Activated T-helper 2 cell treated with anti-CD3 and anti-CD28 coated beads, Interferon-gamma antibody, Interleukin-2, Interleukin-4, amounts not matched to agents 10 μg/mL and 5 μg/mL and 100 μg/mL, durations not matched to agents 14 hours and 24 hours and 36 hours (primary cell): Measurements from ENCODE around the gene BPTF. TPM values are rescaled to one million over a fixed set of nuclear protein-coding genes. Genes with fewer than 3 reads are reported as not detected.
"Not testable (repeated sequence)": the region's sequence is repeated elsewhere in the genome, so short reads cannot be mapped to it uniquely, and the experiment has no call there.

Experiments
- DNase-seq: peaks from one replicate; pipeline ENCODE4 v3.0.0; 2021; ENCODE audit warnings: low spot score
- H3K27ac Mint-ChIP-seq: one replicate; pipeline ENCODE4 v1.8.0; 2021; ENCODE audit warnings: mixed read lengths
- H3K27me3 Mint-ChIP-seq: one replicate; pipeline ENCODE4 v1.8.0; 2021; ENCODE audit warnings: low read depth, mixed read lengths
- H3K36me3 Mint-ChIP-seq: one replicate; pipeline ENCODE4 v1.8.0; 2021; ENCODE audit warnings: low read depth, mixed read lengths
- H3K4me1 Mint-ChIP-seq: one replicate; pipeline ENCODE4 v1.8.0; 2021; ENCODE audit warnings: low read depth, mixed read lengths
- H3K4me3 Mint-ChIP-seq: one replicate; pipeline ENCODE4 v1.8.0; 2021; ENCODE audit warnings: low read depth, mild to moderate bottlenecking, moderate library complexity, mixed read lengths
- H3K9me3 Mint-ChIP-seq: one replicate; pipeline ENCODE4 v1.8.0; 2021; ENCODE audit warnings: mixed read lengths
- intact Hi-C: fragments of 100-400 bp; cut with micrococcal nuclease; formaldehyde crosslinking; loops from one replicate; pipeline ENCODE4 v1.15.1; 2023
- total RNA-seq: library from RNA; stranded (reverse); gene quantifications from 2 replicates; pipeline ENCODE4 v1.2.3, GENCODE V29; 2022

The BPTF gene
- total RNA-seq, 1 donor from 2014 or later = 91.2 TPM

DNA sequence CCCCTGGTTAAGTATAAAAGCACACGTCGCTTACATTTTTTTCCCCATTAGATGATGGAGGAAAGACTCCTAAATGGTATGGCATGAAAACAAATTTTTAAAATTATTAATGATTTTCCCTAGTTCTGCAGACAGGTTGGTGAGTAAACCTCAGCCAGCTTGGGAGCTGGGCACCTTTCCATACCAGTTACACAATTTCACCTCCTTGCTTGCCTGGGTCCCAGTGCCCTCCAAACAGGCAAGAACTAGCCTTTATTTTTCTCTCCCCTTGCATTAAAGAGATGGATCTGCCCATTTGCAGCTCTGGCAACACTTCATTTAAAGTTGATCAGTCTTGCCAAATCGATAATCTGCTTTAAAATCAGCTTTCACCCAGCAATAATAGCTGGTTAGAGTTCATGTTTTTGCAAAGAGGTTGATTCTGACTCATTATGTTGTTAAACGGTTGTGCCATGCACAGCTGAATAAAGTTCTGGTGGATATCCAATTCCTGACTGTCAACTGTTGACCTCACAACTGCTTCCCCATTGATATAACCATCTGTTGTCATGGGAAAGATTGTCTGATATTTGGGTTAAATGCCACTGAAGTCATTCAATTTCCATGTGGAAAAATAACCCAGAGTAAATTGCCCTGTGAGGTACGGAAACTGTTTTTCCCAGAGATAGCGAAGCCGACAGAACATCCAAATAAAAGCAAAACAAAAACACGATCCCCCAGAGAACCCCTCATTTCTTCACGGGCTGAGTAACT is 169.7 kb downstream of the BPTF start:
- Mint-ChIP-seq H3K27me3 (peaks cover 23% of the 10 kb centered on the region), H3K9me3 (no peaks in the 10 kb centered on the region), H3K4me3 (peak overlapping the region; percentile 91), H3K4me1 (peaks cover 33% of the 10 kb centered on the region), H3K27ac (peak overlapping the region; percentile 70), H3K36me3 (peaks cover 13% of the 10 kb centered on the region)
- intact Hi-C loops = loop anchor here (2.0 to 5.0 kb wide), 2 partner anchors 26 to 1332 kb away; partner anchors contain the start of gene ABCA5
- DNase-seq = no peak

- intact Hi-C loops = loop anchor here (2.0 kb wide), 2 partner anchors 15 to 25 kb away; no protein-coding TSS in a partner anchor
- Mint-ChIP-seq H3K27me3 (peaks cover 23% of the 10 kb centered on the region), H3K4me3 (peak overlapping the region; percentile 91), H3K27ac (peak overlapping the region; percentile 70), H3K9me3 (no peaks in the 10 kb centered on the region), H3K4me1 (peaks cover 33% of the 10 kb centered on the region), H3K36me3 (peaks cover 13% of the 10 kb centered on the region)
- DNase-seq = no peak
These were observed 170.4 kb downstream of the BPTF start for GRCh38 chr17:67995570-67996263.

GRCh38 chr17:67996301-67997171 is 171.2 kb downstream of the BPTF start, which contains the start of gene C17orf58:
C17orf58 (minus strand) TSS chr17:67996469; CDS start chr17:67996198, 271 bp downstream.
- H3K9me3 Mint-ChIP-seq, H3K36me3 Mint-ChIP-seq, DNase-seq: not testable (repeated sequence)
- Mint-ChIP-seq H3K27me3 (peaks cover 23% of the 10 kb centered on the region), H3K27ac (peak within 1 kb of the TSS; percentile 70), H3K4me1 (peaks cover 33% of the 10 kb centered on the region), H3K4me3 (peak within 1 kb of the TSS; percentile 91)
- intact Hi-C loops = loop anchor here (2.0 kb wide), 1 partner anchor 14 kb away; no protein-coding TSS in a partner anchor

DNA sequence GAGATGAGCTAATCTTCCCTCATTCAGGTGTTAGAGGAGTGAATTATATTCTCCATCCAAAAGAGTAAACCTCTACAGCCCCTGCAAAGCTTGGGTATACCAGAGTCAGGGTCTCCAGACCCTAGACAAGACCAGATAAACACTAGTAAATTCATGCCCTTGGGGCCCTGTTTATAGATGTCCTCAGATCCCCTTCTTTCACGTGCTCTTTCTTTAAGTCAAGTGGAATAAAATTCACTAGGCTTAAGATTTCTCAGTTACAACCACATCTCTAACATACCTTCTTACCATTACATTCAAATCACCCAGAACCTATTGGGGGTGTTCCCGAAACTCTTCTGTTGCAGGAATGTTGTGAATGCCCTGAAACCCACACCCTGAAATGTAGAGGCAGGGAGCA is 173.2 kb downstream of the BPTF start:
- no peak overlapping the region for H3K4me3 Mint-ChIP-seq
- intact Hi-C loops = no loop called here

DNA sequence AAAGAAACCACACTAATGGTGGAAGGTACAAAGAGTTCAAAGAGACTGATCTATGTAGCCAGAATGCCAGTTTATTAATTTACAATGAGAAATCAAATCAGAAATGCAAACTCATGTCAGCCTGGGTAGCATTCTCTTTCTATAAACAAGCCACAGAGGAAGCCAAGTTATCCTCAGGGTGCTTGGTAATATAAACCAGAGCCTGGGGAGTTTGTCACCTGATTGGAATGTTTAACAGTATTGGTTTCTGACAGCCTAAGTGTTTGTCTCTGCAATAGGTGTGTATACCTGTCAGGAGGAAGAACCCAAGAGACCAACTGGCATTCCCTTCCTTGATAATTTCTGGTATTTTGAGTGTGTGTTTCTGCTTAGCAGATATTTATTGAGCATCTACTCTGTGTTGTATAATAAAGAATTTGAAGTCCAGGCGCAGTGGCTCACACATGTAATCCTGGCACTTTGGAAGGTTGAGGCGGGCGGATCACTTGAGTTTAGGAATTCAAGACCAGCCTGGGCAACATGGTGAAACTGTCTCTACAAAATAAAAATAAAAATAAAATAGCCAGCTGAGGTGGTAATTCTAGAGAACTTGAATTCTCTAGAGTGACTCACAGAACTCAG is 174.1 kb downstream of the BPTF start:
- H3K4me3 Mint-ChIP-seq = no peak overlapping the region
- H3K9me3 Mint-ChIP-seq = no peaks in the 10 kb centered on the region
- H3K36me3 Mint-ChIP-seq = peaks cover 3% of the 10 kb centered on the region
- DNase-seq = no peak
- H3K27ac Mint-ChIP-seq = no peak overlapping the region
- H3K27me3 Mint-ChIP-seq = peaks cover 23% of the 10 kb centered on the region
- peaks cover 20% of the 10 kb centered on the region for H3K4me1 Mint-ChIP-seq
- intact Hi-C loops = no loop called here

More for the DNA sequence above, 173.2 kb downstream of the BPTF start:
- peaks cover 24% of the 10 kb centered on the region for H3K4me1 Mint-ChIP-seq
- H3K27me3 Mint-ChIP-seq = peaks cover 23% of the 10 kb centered on the region
- H3K9me3 Mint-ChIP-seq = no peaks in the 10 kb centered on the region
- no peak overlapping the region for H3K27ac Mint-ChIP-seq
- H3K36me3 Mint-ChIP-seq = peaks cover 3% of the 10 kb centered on the region
- no peak for DNase-seq

DNA sequence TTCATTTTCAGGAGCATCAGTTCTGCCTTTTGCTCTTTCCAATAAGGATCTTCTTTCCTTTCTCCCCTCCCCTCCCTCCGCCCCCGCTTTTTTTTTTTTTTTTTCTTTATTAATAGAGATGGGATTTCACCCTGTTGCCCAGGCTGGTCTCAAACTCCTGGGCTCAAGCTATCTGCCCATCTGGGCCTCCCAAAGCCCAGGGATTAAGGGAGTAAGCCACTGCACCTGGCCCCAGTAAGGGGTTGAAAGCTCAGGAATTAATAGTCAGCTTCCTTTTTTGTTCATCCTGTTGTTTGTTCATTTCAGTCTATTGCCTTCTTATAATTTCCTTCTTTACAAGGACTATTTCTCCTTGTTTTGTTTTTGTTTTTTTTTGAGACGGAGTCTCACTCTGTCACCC is 178.9 kb downstream of the BPTF start:
- DNase-seq = no peak
- Mint-ChIP-seq H3K36me3 (no peaks in the 10 kb centered on the region), H3K27ac (no peak overlapping the region), H3K9me3 (no peaks in the 10 kb centered on the region), H3K4me3 (no peak overlapping the region), H3K27me3 (no peaks in the 10 kb centered on the region), H3K4me1 (no peaks in the 10 kb centered on the region)
- intact Hi-C loops = no loop called here

GRCh38 chr17:68006797-68007196 is 181.5 kb downstream of the BPTF start:
- Mint-ChIP-seq H3K27me3 (peaks cover 3% of the 10 kb centered on the region), H3K4me3 (no peak overlapping the region), H3K36me3 (no peaks in the 10 kb centered on the region), H3K4me1 (peaks cover 4% of the 10 kb centered on the region), H3K9me3 (no peaks in the 10 kb centered on the region), H3K27ac (no peak overlapping the region)
- intact Hi-C loops = no loop called here
- no peak for DNase-seq

DNA sequence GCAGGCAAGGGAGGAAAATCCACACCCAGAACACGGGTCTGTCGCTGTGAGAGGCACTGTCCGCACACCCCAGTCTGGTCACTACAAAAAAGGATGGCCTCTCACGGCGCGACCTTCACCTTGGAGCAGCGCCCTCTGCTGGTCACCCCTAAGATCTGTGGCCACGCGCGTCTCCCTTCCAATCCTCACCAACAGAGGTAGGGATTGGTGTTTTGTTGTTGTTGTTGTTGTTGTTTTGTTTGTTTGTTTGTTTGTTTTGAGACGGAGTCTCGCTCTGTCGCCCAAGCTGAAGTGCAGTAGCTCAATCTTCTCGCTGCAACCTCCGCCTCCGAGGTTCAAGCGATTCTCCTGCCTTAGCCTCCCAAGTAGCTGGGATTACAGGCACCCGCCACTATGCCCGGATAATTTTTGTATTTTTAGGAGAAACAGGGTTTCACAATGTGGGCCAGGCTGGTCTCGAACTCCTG is 185.9 kb downstream of the BPTF start:
- Mint-ChIP-seq H3K27me3 (peaks cover 9% of the 10 kb centered on the region), H3K4me1 (peaks cover 4% of the 10 kb centered on the region), H3K4me3 (peak overlapping the region; percentile 76), H3K36me3 (no peaks in the 10 kb centered on the region), H3K27ac (peak overlapping the region; percentile 63), H3K9me3 (no peaks in the 10 kb centered on the region)
- DNase-seq = peak; percentile 49
- intact Hi-C loops = loop anchor here (2.0 to 5.0 kb wide), 2 partner anchors 14 to 49 kb away; partner anchors contain the start of gene C17orf58

- Mint-ChIP-seq H3K27ac (no peak overlapping the region), H3K9me3 (no peaks in the 10 kb centered on the region), H3K27me3 (peaks cover 15% of the 10 kb centered on the region), H3K36me3 (no peaks in the 10 kb centered on the region), H3K4me3 (no peak overlapping the region), H3K4me1 (peaks cover 4% of the 10 kb centered on the region)
- intact Hi-C loops = loop anchor here (5.0 kb wide), 1 partner anchor 51 kb away; no protein-coding TSS in a partner anchor
- no peak for DNase-seq
These were observed 188.1 kb downstream of the BPTF start for GRCh38 chr17:68013385-68013784.

DNA sequence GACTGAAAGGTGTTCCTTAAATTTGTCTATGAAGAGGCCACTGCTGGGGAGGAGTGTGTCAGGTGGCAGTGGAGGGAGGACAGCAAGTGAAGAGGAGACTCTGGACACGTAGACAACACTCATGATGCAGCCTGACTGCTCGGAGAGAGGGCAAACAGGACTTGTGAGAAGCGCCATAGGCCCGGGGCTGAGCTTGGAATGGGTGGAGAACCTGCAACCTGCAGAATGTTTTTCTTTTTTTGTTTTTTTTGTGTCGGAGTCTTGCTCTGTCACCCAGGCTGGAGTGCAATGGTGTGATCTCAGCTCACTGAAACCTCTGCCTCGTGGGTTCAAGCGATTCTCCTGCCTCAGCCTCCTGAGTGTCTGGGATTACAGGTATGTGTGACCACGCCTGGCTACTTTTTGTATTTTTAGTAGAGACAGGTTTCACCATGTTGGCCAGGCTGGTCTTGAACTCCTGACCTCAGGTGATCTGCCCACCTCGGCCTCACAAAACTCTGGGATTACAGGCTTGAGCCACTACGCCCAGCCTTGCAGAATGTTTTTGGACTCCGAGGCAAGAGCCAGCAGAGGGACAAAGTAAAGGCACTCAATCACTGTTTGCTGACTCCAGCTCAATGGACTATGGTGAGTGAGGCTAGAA is 189.9 kb downstream of the BPTF start:
- H3K4me3 Mint-ChIP-seq = no peak overlapping the region
- no peaks in the 10 kb centered on the region for H3K36me3 Mint-ChIP-seq
- no peak overlapping the region for H3K27ac Mint-ChIP-seq
- intact Hi-C loops = no loop called here
- peaks cover 8% of the 10 kb centered on the region for H3K4me1 Mint-ChIP-seq
- no peak for DNase-seq
- H3K9me3 Mint-ChIP-seq = no peaks in the 10 kb centered on the region
- peaks cover 15% of the 10 kb centered on the region for H3K27me3 Mint-ChIP-seq

GRCh38 chr17:68016838-68017237 is 191.5 kb downstream of the BPTF start:
- no peaks in the 10 kb centered on the region for H3K36me3 Mint-ChIP-seq
- H3K27me3 Mint-ChIP-seq = peaks cover 12% of the 10 kb centered on the region
- no peak for DNase-seq
- H3K9me3 Mint-ChIP-seq = no peaks in the 10 kb centered on the region
- no peak overlapping the region for H3K27ac Mint-ChIP-seq
- intact Hi-C loops = no loop called here
- H3K4me1 Mint-ChIP-seq = peaks cover 10% of the 10 kb centered on the region
- H3K4me3 Mint-ChIP-seq = no peak overlapping the region
